Stimulated activated CD4-positive, alpha-beta T cell treated with anti-CD3 and anti-CD28 coated beads, Interleukin-1b, Interleukin-23, amount 100 ng/mL, for 48 hours (primary cell): ENCODE data around the gene EVPLL.
"Not testable (repeated sequence)": the region's sequence is repeated elsewhere in the genome, so short reads cannot be mapped to it uniquely, and the experiment has no call there.

Experiments used
- DNase-seq: peaks from one replicate; pipeline ENCODE4 v3.0.0-alpha.2; 2020

The EVPLL gene

DNA sequence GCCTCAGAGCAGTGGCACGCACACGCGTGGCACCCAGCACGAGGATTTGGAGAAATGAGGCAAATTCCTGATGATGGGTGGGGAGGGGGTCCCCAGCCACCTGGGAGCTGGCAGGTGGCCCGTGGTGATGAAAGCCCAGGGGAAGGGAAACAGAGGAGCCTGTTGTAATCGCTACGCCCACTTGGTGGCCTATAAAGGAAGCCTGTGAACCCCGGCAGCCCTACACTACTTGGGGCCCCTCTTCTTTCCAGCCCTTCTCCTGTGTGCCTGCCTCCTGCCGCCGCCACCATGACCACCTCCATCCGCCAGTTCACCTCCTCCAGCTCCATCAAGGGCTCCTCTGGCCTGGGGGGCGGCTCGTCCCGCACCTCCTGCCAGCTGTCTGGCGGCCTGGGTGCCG is 49.1 kb downstream of the EVPLL start:
- not testable (repeated sequence) for DNase-seq

DNA sequence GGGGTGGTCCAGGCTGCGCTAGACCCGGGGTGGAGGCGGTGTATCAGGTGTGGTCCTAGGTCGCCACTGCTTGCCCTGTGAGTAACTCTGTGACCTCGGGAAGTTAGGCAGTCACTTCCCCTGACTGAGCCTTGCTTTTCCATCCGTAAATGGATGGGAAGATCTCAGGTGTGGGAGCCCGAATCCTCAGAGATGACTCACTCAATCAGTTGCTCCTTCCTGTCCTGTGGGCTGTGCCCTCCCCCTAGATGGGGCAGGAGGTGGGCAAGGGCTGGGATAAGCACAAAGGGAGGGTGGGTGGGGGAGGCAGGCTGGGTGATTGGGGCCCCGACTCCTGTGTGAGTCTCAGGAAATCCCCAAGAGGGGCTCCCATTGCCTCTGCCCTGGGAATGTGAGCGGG is 54.6 kb downstream of the EVPLL start:
- DNase-seq, result not testable (repeated sequence)
